SW 1271 (cell line): ENCODE data around the gene KHK.
"Not testable (repeated sequence)": the region's sequence is repeated elsewhere in the genome, so short reads cannot be mapped to it uniquely, and the experiment has no call there.

ENCODE experiments used
- DNase-seq, 2 experiments: peaks; one replicate each; lab custom pipeline; 2025; lab: John Stamatoyannopoulos, UW

KHK gene

GRCh38 chr2:27059141-27059820, 27.3 kb upstream of the KHK start:
- no peak for DNase-seq

DNA sequence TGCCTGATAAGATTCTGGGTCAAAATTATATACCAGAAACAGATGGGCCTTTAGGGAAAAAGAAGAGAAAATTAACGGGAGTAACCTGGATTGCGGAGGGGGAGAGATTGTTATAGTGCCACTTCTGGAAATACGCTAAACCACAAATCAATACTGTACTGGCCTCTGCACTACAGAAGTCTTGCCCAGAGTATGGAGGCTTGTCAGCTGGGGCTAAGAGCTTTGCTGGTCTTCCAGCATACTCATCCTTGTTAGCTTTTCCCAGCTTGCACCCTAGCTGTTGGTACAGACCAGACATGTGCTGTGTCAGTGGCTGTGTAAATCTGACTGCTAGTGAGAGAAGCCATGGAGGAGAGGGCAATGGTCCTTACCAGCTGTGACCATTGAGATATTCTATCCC, 26.2 kb upstream of the KHK start:
- DNase-seq = no peak

- DNase-seq = no peak
Measured at GRCh38 chr2:27065128-27065527, 21.4 kb upstream of the KHK start.

DNA sequence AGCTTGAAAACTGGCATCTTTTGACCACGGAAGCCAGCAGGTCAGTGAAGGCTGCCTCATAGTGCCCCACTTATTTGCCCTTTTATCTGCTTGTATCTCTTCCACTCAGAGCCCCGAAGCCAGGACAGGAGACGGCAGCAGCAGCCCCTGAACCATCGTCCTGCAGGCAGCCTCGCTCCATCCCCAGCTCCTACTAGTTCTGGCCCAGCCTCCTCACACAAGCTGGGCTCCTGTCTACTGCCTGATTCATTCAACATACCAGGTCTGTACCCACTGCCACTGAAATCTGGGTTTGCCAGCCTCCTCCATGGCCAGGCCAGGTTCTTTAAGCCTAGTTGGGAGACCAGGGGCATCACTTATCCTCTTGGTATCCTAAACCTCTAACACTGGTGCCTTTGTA, 19.2 kb upstream of the KHK start:
- no peak for DNase-seq

- DNase-seq = no peak
Measured at GRCh38 chr2:27069436-27069835, 17.1 kb upstream of the KHK start.

DNA sequence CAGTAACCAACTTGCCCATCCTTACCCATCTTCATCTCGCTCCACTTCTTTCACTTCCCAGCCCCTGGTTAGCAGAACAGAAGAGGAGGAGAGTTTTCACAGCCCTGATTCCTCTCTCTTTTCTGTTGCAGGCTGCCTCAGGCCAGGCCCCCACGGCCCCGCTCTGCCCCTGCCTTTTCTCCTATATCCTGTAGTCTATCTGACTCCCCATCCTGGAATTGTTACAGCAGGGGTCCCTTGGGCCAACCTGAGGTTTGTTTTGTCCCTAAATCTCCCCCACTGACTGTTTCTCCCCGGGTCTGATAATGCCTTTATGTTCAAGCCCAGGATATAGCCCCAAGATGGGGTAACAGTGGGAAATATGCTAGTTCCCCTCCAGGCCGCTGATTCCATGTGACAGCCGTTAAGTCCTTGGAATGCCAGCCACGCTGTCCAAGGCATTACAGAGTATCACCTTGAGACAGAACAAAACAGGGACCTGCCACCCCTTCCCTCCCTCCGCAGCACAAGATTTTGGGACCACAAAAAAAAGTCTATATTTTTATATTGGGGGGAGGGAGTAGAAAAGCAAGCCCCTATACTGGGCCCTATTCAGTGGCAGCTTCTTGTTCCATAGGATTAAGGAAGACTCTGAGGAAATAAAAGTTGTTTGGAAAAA, 16.5 kb upstream of the KHK start:
- DNase-seq = no peak

- DNase-seq = no peak
Measured at GRCh38 chr2:27070653-27071276, 15.8 kb upstream of the KHK start.

- peak; percentile 88 to 94 for DNase-seq
Measured at GRCh38 chr2:27071277-27071989, 15.1 kb upstream of the KHK start, which contains the start of gene OST4. OST4 (minus strand) TSS chr2:27071654.

GRCh38 chr2:27071990-27072830, 14.4 kb upstream of the KHK start:
- DNase-seq = no peak

GRCh38 chr2:27072920-27073319, 13.7 kb upstream of the KHK start:
- DNase-seq = no peak

GRCh38 chr2:27073782-27074181, 12.8 kb upstream of the KHK start:
- no peak for DNase-seq

DNA sequence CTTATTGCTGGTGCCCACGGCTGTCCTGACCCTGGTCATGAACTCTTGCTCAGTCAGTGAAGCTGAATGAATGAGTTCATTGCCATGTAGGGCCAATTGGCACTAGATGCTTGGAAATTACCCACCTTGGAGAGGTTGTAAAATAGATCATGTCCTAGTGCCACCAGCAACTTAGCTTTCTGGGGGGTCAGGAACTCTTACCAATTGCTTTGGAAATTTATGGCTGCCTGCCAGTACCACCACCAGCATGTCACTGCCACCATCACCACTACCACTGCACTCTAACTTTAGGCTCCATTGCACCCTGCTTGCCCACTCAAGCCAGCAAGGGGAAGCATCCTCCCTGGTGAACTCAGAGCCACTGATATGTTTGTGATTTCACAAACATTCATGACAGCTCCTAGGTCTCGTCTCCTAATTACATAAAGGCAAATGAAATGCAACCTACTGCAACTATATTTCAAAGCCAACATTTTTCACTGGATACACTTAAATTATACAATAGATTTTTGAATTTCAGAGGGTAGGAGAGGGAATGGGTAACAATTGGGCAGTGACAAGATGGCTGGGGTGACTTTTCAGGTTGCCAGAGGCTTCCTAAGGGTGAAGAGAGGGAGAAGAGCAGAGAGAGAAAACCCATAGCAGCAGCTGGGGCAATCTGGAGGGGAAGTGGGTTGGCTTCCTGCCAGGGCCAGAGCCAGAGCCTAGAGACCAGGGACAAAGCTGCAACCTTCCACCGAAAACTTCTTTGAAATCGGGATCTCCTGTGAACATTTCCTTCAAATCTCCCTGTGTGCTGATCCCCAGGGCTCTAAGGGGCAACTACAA, 11.6 kb upstream of the KHK start:
- DNase-seq = no peak

DNA sequence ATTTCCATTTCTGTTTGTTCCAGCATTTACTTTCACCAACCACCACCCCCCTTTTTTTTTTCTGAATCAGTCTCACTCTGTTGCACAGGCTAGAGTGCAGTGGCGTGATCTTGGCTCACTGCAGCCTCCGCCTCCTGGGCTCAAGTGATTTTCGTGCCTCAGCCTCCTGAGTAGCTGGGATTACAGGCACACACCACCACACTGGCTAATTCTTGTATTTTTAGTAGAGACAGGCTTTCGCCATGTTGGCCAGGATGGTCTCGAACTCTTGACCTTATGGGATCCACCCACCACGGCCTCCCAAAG, 11.1 kb upstream of the KHK start:
- not testable (repeated sequence) for DNase-seq

GRCh38 chr2:27076323-27076722, 10.2 kb upstream of the KHK start:
- DNase-seq = no peak

DNA sequence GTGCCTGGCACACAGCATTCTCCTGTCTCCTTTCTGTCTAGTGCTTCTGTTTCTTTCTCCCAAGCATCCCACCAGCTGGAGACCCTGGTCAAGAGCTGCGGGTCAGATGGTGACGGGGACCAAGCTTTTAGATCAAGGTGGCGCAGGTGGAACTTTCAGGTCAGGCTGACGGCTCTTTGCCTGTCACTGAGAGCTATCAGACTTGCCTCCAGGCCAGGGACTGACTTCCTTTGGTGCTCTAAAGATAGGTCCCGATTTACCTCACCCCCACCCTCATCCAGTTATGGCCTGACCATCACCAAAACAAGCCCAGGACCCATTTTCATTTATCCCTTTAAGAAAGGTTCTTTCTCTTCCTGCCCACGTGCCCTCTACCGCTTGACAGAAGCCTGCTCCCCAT, 9.3 kb upstream of the KHK start:
- no peak for DNase-seq

- DNase-seq = no peak
Measured at GRCh38 chr2:27078267-27079194, 8.0 kb upstream of the KHK start, which contains the start of gene EMILIN1. EMILIN1 (plus strand) TSS chr2:27078615; CDS start chr2:27079066, 451 bp downstream.

GRCh38 chr2:27079233-27080139, 7.1 kb upstream of the KHK start:
- no peak for DNase-seq

- DNase-seq = no peak
Measured at GRCh38 chr2:27080140-27080469, 6.5 kb upstream of the KHK start.

DNA sequence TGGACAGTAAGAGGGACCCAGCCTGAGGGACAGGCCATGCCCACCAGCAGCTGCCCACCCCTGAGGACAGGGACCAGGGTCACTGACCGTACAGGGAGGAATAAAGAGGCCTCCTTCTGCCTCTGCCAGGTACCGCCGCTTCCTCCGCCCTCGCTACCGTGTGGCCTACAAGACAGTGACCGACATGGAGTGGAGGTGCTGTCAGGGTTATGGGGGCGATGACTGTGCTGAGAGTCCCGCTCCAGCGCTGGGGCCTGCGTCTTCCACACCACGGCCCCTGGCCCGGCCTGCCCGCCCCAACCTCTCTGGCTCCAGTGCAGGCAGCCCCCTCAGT, 6.0 kb upstream of the KHK start:
- no peak for DNase-seq
